Hepatocyte (in vitro differentiated cells): Measurements from ENCODE around the gene ARF5. TPM values are rescaled to one million over a fixed set of nuclear protein-coding genes. Genes with fewer than 3 reads are reported as not detected.

Experiments used
- DNase-seq: peaks from one replicate; pipeline ENCODE4 v3.0.0-alpha.2; 2016; ENCODE audit warnings: low spot score
- H2AFZ ChIP-seq: fragments of 200-600 bp; sonication (generic); 2 replicates; pipeline ENCODE4 v1.6.0; 2016; ENCODE audit warnings: antibody characterized with exemption, mild to moderate bottlenecking
- H3K27ac ChIP-seq: fragments of 200-600 bp; sonication (generic); 2 replicates; pipeline ENCODE4 v1.5.1; 2016; ENCODE audit warnings: mild to moderate bottlenecking
- H3K27me3 ChIP-seq: fragments of 200-600 bp; sonication (generic); 2 replicates; pipeline ENCODE4 v1.6.1; 2016
- H3K36me3 ChIP-seq: fragments of 200-600 bp; sonication (generic); replicated peaks from 2 replicates; pipeline ENCODE4 v1.5.1; 2016; ENCODE audit warnings: low read depth; ENCODE audit not compliant: insufficient read depth
- H3K4me1 ChIP-seq: fragments of 200-600 bp; sonication (generic); 2 replicates; pipeline ENCODE4 v1.5.1; 2016; ENCODE audit warnings: mild to moderate bottlenecking, moderate library complexity; ENCODE audit not compliant: insufficient read depth
- H3K4me2 ChIP-seq: fragments of 200-600 bp; sonication (generic); 2 replicates; pipeline ENCODE4 v1.6.0; 2016
- H3K4me3 ChIP-seq: fragments of 200-600 bp; sonication (generic); 2 replicates; pipeline ENCODE4 v1.5.1; 2016; ENCODE audit warnings: mild to moderate bottlenecking
- H3K79me2 ChIP-seq: fragments of 200-600 bp; sonication (generic); 2 replicates; pipeline ENCODE4 v1.6.0; 2017; ENCODE audit warnings: mild to moderate bottlenecking
- H3K9me2 ChIP-seq: fragments of 200-600 bp; sonication (generic); replicated peaks from 2 replicates; pipeline ENCODE4 v1.6.0; 2017; ENCODE audit warnings: mild to moderate bottlenecking; ENCODE audit not compliant: insufficient read depth
- H3K9me3 ChIP-seq: fragments of 200-600 bp; sonication (generic); 2 replicates; pipeline ENCODE4 v1.5.1; 2016; ENCODE audit warnings: low read depth, mild to moderate bottlenecking
- H4K20me1 ChIP-seq: fragments of 200-600 bp; sonication (generic); 2 replicates; pipeline ENCODE4 v1.6.0; 2016; ENCODE audit warnings: mild to moderate bottlenecking; ENCODE audit not compliant: insufficient read depth, poor library complexity, severe bottlenecking
- CTCF ChIP-seq: fragments of 200-600 bp; sonication (generic); IDR thresholded peaks from 2 replicates; pipeline ENCODE4 v1.5.1; 2016; ENCODE audit warnings: antibody characterized with exemption, mild to moderate bottlenecking; ENCODE audit not compliant: poor library complexity
- EZH2 ChIP-seq: fragments of 200-600 bp; sonication (generic); IDR thresholded peaks from 2 replicates; pipeline ENCODE4 v1.6.1; 2016; ENCODE audit warnings: antibody characterized with exemption, mild to moderate bottlenecking, borderline replicate concordance
- EZH2phosphoT487 ChIP-seq: fragments of 200-600 bp; sonication (generic); IDR thresholded peaks from one replicate; pipeline ENCODE4 v1.6.1; 2018; ENCODE audit warnings: antibody characterized with exemption, mild to moderate bottlenecking, low read depth, moderate library complexity; ENCODE audit not compliant: unreplicated experiment, severe bottlenecking
- WGBS: methylation state at CpG from one replicate; pipeline ENCODE4 v1.1.6; 2016; ENCODE audit warnings: low lambda C conversion rate; ENCODE audit errors: missing lambda C conversion rate; 5-methylcytosine and 5-hydroxymethylcytosine counted together
- polyA plus RNA-seq: library from polyadenylated mRNA; unstranded; fragments of >200 nt; fragmentation: Nextera tagmentation; extraction: Ambion mirVana; gene quantifications from 2 replicates; pipeline ENCODE4 v1.2.1, GENCODE V29; 2016
- total RNA-seq: library from RNA; depleted of rRNA; stranded (reverse); fragments of >200 nt; gene quantifications from 2 replicates; pipeline ENCODE4 v1.2.3, GENCODE V29; 2014

Gene ARF5
- total and polyA plus RNA-seq, 2 experiments from 2014 or later: 237 to 243 TPM

GRCh38 chr7:127598318-127598717 lies 10.1 kb downstream of the ARF5 start:
- Histone ChIP-seq H3K9me2 (no peaks in the 10 kb centered on the region), H3K36me3 (no peaks in the 10 kb centered on the region), H3K4me2 (no peak overlapping the region), H3K27me3 (no peaks in the 10 kb centered on the region), H4K20me1 (no peaks in the 10 kb centered on the region), H2AFZ (no peak overlapping the region), H3K27ac (no peak overlapping the region), H3K79me2 (no peaks in the 10 kb centered on the region), H3K4me1 (no peaks in the 10 kb centered on the region), H3K9me3 (no peaks in the 10 kb centered on the region), H3K4me3 (no peak overlapping the region)
- 57% methylated on average over 6 of the region's 6 CpGs for WGBS
- no peak for DNase-seq
- TF ChIP-seq EZH2phosphoT487 (no peak), CTCF (peak; percentile 11)

DNA sequence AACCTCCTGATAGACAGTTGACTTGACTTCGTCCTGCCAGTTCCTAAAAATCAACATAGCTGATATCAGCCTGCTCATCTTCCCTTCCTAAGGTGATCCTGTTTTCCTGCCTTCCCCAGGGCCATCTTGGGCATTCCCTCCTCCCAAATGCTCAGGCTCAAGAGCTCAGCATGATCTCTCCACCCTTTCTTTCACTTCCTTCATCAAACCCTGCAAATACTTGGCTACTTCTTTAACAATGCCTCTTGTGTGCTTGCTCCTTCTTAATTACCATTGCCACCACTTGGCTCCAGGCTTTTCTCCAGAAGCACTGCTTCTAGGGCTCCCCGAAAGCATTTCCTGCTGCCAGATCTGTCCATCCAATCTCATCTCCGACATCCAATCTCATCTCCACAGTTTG lies 12.7 kb downstream of the ARF5 start:
- no peaks in the 10 kb centered on the region for H3K9me3 ChIP-seq
- H3K4me2 ChIP-seq: no peak overlapping the region
- WGBS: 68% methylated on average over 3 of the region's 3 CpGs
- H3K27me3 ChIP-seq: no peaks in the 10 kb centered on the region
- TF ChIP-seq EZH2phosphoT487 (no peak), CTCF (no peak), EZH2 (no peak)
- H3K27ac ChIP-seq: no peak overlapping the region
- no peaks in the 10 kb centered on the region for H3K4me1 ChIP-seq
- no peaks in the 10 kb centered on the region for H3K79me2 ChIP-seq
- H2AFZ ChIP-seq: no peak overlapping the region
- H3K9me2 ChIP-seq: no peaks in the 10 kb centered on the region
- H3K36me3 ChIP-seq: no peaks in the 10 kb centered on the region
- no peak for DNase-seq
- H3K4me3 ChIP-seq: no peak overlapping the region
- no peaks in the 10 kb centered on the region for H4K20me1 ChIP-seq

GRCh38 chr7:127608446-127608845 lies 20.2 kb downstream of the ARF5 start:
- H2AFZ ChIP-seq: no peak overlapping the region

DNA sequence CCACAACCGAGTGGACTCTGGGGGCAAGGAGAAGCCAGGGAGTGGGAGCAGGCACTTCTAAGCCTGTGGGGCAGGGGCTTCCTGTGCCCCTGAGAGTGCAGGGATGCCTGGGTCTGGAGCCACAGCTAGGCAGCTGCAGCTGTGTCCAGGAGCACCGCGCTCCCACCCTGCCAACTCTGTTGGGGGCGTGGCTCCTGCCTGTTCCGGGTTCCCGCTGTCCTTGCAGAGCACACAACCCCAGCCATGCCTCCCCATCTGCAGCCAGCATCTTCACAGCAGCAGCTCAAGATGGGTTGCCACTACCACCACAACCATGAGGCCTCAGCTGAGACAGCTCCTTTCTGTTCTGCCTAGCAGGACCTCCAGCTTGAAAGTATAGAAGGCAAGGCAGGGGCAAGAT lies 21.1 kb downstream of the ARF5 start:
- TF ChIP-seq EZH2phosphoT487: no peak
- no peak for TF ChIP-seq CTCF
- TF ChIP-seq EZH2: no peak
- no peak overlapping the region for H3K4me2 ChIP-seq
- WGBS: 82% methylated on average over 6 of the region's 6 CpGs
- no peaks in the 10 kb centered on the region for H3K27me3 ChIP-seq
- no peak overlapping the region for H3K4me3 ChIP-seq
- H3K9me2 ChIP-seq: no peaks in the 10 kb centered on the region
- H3K4me1 ChIP-seq: no peaks in the 10 kb centered on the region
- no peak overlapping the region for H3K27ac ChIP-seq
- H2AFZ ChIP-seq: no peak overlapping the region
- no peaks in the 10 kb centered on the region for H4K20me1 ChIP-seq
- H3K9me3 ChIP-seq: no peaks in the 10 kb centered on the region
- H3K79me2 ChIP-seq: no peaks in the 10 kb centered on the region
- H3K36me3 ChIP-seq: no peaks in the 10 kb centered on the region
- no peak for DNase-seq

More at GRCh38 chr7:127608446-127608845, 20.2 kb downstream of the ARF5 start:
- DNase-seq: no peak
- H3K79me2 ChIP-seq: no peaks in the 10 kb centered on the region
- WGBS: 91% methylated on average over 6 of the region's 6 CpGs
- no peaks in the 10 kb centered on the region for H3K9me3 ChIP-seq
- no peak for TF ChIP-seq EZH2phosphoT487
- no peaks in the 10 kb centered on the region for H3K4me1 ChIP-seq
- no peaks in the 10 kb centered on the region for H4K20me1 ChIP-seq
- no peaks in the 10 kb centered on the region for H3K9me2 ChIP-seq
- no peak overlapping the region for H3K4me2 ChIP-seq
- no peak overlapping the region for H3K27ac ChIP-seq
- no peaks in the 10 kb centered on the region for H3K36me3 ChIP-seq
- no peak overlapping the region for H3K4me3 ChIP-seq
- H3K27me3 ChIP-seq: no peaks in the 10 kb centered on the region
